ENCODE results near the gene FALEC.
A peak's percentile ranks its signal among the peaks of the same experiment; 100 is the strongest.
"Not testable (repeated sequence)": the region's sequence is repeated elsewhere in the genome, so short reads cannot be mapped to it uniquely, and the experiment has no call there.

FALEC gene

GRCh38 chr1:150576794-150577556 lies 61.4 kb downstream of the FALEC start:
- no peak for DNase-seq

DNA sequence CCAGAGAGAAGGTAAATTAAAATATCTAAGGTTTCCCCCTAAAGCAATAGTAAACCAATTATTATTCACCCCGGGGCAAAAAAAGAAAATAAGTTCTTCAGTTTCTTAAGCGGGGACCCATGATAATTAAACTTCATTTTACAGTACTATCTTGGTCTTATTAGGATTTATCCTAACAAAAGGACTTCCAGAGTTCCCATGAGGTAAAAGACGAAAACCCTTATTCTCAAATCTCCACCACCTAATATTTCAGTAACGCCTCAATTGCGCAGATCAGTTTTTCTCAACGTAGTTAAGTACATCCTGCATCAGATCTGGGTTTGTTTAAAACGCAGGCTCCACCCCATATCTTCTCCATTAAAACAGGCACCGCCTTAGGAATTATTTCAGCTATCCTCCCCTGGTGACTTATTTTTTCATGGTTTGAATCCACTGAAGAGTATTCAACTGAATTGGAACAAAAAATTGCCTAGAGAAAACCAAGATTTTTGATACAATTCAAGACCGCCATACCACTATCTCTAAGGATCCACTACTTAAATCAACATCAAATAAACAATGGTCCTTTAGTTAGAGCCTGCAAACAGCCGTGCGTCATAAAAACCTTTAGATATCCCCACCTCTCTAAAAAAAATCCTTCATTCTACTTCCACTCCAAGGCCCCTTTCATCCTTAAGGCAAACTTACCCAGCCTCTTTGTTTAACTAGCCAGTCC lies 62.2 kb downstream of the FALEC start:
- no peak for DNase-seq

DNA sequence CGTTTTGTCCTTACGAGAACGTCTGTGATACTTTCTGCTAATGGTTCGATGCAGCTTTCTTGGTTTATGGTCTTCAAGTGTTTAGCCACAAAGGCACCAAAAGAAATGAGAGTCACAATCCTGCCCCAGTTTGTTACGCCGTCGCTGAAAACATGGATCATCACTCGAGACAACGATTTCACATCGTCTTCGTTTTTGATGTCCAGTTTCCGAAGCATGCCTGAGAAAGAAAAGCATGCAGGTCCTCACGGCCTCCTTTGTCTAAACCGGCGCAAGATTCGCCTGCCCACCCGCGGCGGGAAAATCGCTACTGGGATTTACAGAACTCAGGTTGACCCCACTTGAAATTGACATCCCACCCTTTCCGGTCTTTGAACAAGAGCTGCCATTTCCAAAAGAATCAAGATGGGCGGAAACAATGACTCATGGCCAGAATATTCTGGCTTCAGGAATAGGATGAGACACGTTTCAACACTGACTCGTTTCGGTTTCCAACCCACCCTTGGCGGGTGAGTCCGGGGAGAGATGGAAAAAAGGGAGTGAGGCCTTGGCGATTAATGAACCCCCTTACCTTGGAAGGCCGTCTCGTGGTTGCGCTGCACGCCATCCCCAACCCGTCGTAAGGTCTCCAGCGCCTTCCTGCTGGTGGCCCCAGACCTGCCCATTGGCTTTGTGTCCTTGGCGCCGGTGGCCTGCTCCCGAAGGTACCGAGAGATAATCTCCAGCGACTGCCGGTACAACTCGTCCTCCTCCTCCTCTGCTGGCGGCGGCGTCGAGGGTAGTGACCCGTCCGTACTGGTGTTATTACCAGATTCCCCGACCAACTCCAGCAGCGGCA lies 62.9 kb downstream of the FALEC start:
- peak; percentile 95 for DNase-seq

DNA sequence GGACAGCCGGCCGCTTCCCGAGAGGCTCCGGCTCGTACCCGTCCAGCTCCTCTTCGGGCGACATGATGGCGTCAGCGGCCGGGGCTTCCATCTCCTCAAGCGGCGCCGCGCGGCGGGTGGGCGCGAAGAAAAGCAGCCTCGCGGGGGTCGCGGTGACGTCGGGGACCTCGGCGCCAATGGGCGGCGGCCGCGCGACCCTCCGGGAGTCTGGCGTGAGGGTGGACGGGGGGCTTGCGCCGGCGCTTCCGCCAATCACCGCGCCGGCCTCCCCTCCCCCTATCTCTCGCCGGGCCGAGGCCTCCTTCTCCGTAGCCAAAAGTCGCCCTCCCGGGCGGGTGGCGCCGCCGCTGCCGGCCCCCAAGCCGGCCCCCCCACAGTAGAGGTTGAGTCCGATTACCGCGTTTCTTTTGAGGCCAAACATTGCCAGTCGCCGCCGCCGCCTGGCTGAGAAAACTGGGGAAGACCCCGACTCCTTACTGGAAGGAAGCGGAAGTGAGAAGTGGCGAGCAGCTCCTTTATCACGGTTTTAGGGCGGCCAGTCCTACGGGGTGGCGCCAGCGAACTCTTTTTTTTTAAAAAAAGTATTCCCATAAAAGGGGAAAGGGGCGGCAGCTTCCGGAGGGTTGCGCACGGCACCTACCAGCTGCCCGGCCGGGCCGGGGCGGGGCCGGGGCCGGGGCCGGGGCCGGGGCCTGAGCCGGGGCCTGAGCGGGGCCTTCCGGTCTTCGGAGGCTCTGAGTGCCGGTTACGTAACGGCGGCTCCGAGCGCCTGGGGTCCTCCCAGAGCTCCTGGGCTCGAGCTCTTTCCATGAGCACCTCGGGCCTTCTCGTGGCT lies 63.8 kb downstream of the FALEC start, which contains the start of gene MCL1:
Gene MCL1 (minus strand): TSS at position 501 of the 835 bp plus-strand sequence. CDS start 80 bp downstream, at position 421.
- DNase-seq = peak; percentile 97

DNA sequence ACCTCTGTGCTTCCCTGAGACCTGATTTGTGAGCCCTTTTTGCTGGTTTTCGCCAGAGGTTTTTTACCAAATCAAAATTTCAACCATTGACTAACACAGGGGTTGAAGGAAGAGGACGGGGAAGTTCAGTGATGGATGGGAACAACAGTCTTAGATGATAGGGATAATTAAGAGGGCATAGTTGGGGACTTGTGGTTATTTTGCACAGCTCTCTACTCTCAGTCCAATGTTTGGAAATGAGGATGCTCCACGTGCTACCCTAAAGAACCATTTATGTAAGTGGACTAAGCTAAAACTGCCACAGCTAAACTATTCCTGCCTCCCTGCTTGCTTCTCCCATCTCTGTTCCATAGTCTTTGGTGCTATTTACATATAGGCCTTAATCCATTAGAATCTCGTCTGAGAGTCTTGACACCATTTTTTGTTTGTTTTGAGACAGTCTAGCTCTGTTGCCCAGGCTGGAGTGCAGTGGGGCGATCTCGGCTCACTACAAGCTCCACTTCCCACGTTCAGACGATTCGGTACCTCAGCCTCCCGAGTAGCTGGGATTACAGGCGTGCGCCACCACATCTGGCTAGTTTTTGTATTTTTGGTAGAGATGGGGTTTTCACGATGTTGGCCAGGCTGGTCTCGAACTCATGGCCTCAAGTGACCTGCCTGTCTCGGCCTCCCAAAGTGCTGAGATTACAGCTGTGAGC lies 64.5 kb downstream of the FALEC start:
- DNase-seq = no peak

GRCh38 chr1:150580966-150581365 lies 65.4 kb downstream of the FALEC start:
- not testable (repeated sequence) for DNase-seq

- not testable (repeated sequence) for DNase-seq
Measured at GRCh38 chr1:150581437-150581836, 65.9 kb downstream of the FALEC start.

DNA sequence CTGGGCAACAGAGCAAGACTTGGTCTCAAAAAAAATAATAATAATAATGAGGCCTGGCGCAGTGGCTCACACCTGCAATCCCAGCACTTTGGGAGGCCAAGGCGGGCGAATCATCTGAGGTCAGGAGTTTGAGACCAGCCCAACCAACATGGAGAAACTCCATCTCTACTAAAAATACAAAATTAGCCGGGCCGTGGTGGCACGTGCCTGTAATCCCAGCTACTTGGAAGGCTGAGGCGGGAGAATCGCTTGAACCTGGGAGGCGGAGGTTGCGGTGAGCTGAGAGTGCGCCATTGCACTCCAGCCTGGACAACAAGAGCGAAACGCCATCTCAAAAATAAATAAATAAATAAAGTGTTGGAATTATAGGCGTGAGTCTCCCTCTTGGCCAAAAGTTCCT lies 66.4 kb downstream of the FALEC start:
- DNase-seq = not testable (repeated sequence)

DNA sequence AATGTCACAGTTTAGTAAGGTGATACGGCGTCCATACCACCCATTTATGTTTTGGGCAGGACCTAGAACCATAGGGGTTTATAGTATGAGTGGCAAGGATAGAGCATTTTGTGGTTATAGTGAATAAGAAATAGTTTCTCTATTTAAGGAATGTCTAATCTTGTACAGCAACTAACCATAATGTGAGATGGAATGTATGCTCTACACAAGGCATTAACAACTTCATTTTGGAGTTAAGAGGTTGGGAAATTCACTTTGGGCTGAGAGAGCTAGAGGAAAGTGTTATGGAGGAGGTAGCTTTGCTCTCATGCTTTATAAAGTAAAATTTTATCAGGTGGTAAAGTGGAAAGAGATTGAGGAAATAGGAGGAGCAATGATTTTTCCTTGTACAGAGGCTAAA lies 66.8 kb downstream of the FALEC start:
- DNase-seq = peak; percentile 54

Measured in fibroblast of skin of right quadriceps (primary cell).